Activated T-helper 17 cell treated with anti-CD3 and anti-CD28 coated beads, Interleukin-2, amount 50 U/mL, for 72 hours (primary cell): ENCODE measurements around the gene SQSTM1. TPM values are rescaled to one million over a fixed set of nuclear protein-coding genes. Genes with fewer than 3 reads are reported as not detected.

Experiments used
- ATAC-seq: fragments of 150-1000 bp; cut with Tn5 transposase; replicated peaks from 2 replicates; pipeline ENCODE4 v1.10.0; 2021; ENCODE audit warnings: mild to moderate bottlenecking, moderate library complexity
- H3K27ac Mint-ChIP-seq: one replicate; pipeline ENCODE4 v1.8.0; 2022; ENCODE audit warnings: mixed read lengths
- H3K27me3 Mint-ChIP-seq: one replicate; pipeline ENCODE4 v1.8.0; 2022; ENCODE audit warnings: mixed read lengths
- H3K36me3 Mint-ChIP-seq: one replicate; pipeline ENCODE4 v1.8.0; 2022; ENCODE audit warnings: low read depth, mild to moderate bottlenecking, mixed read lengths
- H3K4me1 Mint-ChIP-seq: one replicate; pipeline ENCODE4 v1.8.0; 2022; ENCODE audit warnings: mixed read lengths
- H3K4me3 Mint-ChIP-seq: one replicate; pipeline ENCODE4 v1.8.0; 2022; ENCODE audit warnings: mild to moderate bottlenecking, mixed read lengths
- H3K9me3 Mint-ChIP-seq: one replicate; pipeline ENCODE4 v1.8.0; 2022; ENCODE audit warnings: mixed read lengths
- total RNA-seq, 2 donors: library from RNA; stranded (reverse); gene quantifications; one replicate each; pipeline ENCODE4 v1.2.3, GENCODE V29; 2022

The SQSTM1 gene
- total RNA-seq, 2 donors from 2014 or later: 130 to 188 TPM

- Mint-ChIP-seq H3K4me3 (no peak overlapping the region), H3K9me3 (no peaks in the 10 kb centered on the region), H3K27ac (no peak overlapping the region), H3K4me1 (no peaks in the 10 kb centered on the region), H3K27me3 (no peaks in the 10 kb centered on the region), H3K36me3 (peaks cover 50% of the 10 kb centered on the region)
- no peak for ATAC-seq
Measured at GRCh38 chr5:179872055-179872827, 51.5 kb downstream of the SQSTM1 start.

- Mint-ChIP-seq H3K4me3 (no peak overlapping the region), H3K27ac (no peak overlapping the region), H3K9me3 (no peaks in the 10 kb centered on the region), H3K36me3 (peaks cover 53% of the 10 kb centered on the region), H3K4me1 (peaks cover 4% of the 10 kb centered on the region), H3K27me3 (no peaks in the 10 kb centered on the region)
- no peak for ATAC-seq
Measured at GRCh38 chr5:179872828-179873575, 52.3 kb downstream of the SQSTM1 start.

- Mint-ChIP-seq H3K4me3 (no peak overlapping the region), H3K4me1 (peaks cover 4% of the 10 kb centered on the region), H3K36me3 (peaks cover 50% of the 10 kb centered on the region), H3K27ac (peak overlapping the region; percentile 41), H3K9me3 (no peaks in the 10 kb centered on the region), H3K27me3 (no peaks in the 10 kb centered on the region)
- no peak for ATAC-seq
Measured at GRCh38 chr5:179873588-179874110, 52.9 kb downstream of the SQSTM1 start.

GRCh38 chr5:179874136-179874535 is 53.4 kb downstream of the SQSTM1 start:
- no peak for ATAC-seq
- Mint-ChIP-seq H3K27ac (peak overlapping the region; percentile 41), H3K4me3 (no peak overlapping the region)

GRCh38 chr5:179874536-179875292 is 54.0 kb downstream of the SQSTM1 start:
- Mint-ChIP-seq H3K9me3 (no peaks in the 10 kb centered on the region), H3K27ac (no peak overlapping the region), H3K4me3 (no peak overlapping the region), H3K36me3 (peaks cover 49% of the 10 kb centered on the region), H3K4me1 (peaks cover 4% of the 10 kb centered on the region), H3K27me3 (no peaks in the 10 kb centered on the region)
- ATAC-seq: no peak

More at GRCh38 chr5:179874136-179874535, 53.4 kb downstream of the SQSTM1 start:
- no peaks in the 10 kb centered on the region for H3K9me3 Mint-ChIP-seq
- peaks cover 4% of the 10 kb centered on the region for H3K4me1 Mint-ChIP-seq
- H3K36me3 Mint-ChIP-seq: peaks cover 49% of the 10 kb centered on the region
- no peaks in the 10 kb centered on the region for H3K27me3 Mint-ChIP-seq

- no peak for ATAC-seq
- no peaks in the 10 kb centered on the region for H3K9me3 Mint-ChIP-seq
- H3K4me1 Mint-ChIP-seq: peaks cover 4% of the 10 kb centered on the region
- H3K36me3 Mint-ChIP-seq: peaks cover 44% of the 10 kb centered on the region
- H3K27me3 Mint-ChIP-seq: no peaks in the 10 kb centered on the region
- H3K27ac Mint-ChIP-seq: no peak overlapping the region
- H3K4me3 Mint-ChIP-seq: no peak overlapping the region
Measured at GRCh38 chr5:179875741-179876609, 55.3 kb downstream of the SQSTM1 start.

- H3K27ac Mint-ChIP-seq: no peak overlapping the region
- H3K36me3 Mint-ChIP-seq: peaks cover 48% of the 10 kb centered on the region
- H3K9me3 Mint-ChIP-seq: no peaks in the 10 kb centered on the region
- H3K4me3 Mint-ChIP-seq: no peak overlapping the region
- H3K27me3 Mint-ChIP-seq: no peaks in the 10 kb centered on the region
- no peak for ATAC-seq
- H3K4me1 Mint-ChIP-seq: peaks cover 4% of the 10 kb centered on the region
Measured at GRCh38 chr5:179876610-179876952, 55.9 kb downstream of the SQSTM1 start.

GRCh38 chr5:179878222-179879002 is 57.7 kb downstream of the SQSTM1 start:
- Mint-ChIP-seq H3K4me3 (no peak overlapping the region), H3K27ac (no peak overlapping the region), H3K9me3 (peaks cover 2% of the 10 kb centered on the region), H3K4me1 (peaks cover 4% of the 10 kb centered on the region), H3K27me3 (no peaks in the 10 kb centered on the region), H3K36me3 (peaks cover 55% of the 10 kb centered on the region)
- ATAC-seq: no peak

GRCh38 chr5:179879003-179879689 is 58.4 kb downstream of the SQSTM1 start:
- Mint-ChIP-seq H3K4me3 (no peak overlapping the region), H3K9me3 (peaks cover 6% of the 10 kb centered on the region), H3K27ac (no peak overlapping the region), H3K27me3 (no peaks in the 10 kb centered on the region), H3K36me3 (peaks cover 57% of the 10 kb centered on the region), H3K4me1 (peaks cover 4% of the 10 kb centered on the region)
- ATAC-seq: no peak

GRCh38 chr5:179879690-179880010 is 58.9 kb downstream of the SQSTM1 start:
- H3K4me1 Mint-ChIP-seq: peaks cover 4% of the 10 kb centered on the region
- no peaks in the 10 kb centered on the region for H3K27me3 Mint-ChIP-seq
- peaks cover 60% of the 10 kb centered on the region for H3K36me3 Mint-ChIP-seq
- peaks cover 6% of the 10 kb centered on the region for H3K9me3 Mint-ChIP-seq
- H3K4me3 Mint-ChIP-seq: no peak overlapping the region
- H3K27ac Mint-ChIP-seq: no peak overlapping the region
- no peak for ATAC-seq

- H3K27ac Mint-ChIP-seq: no peak overlapping the region
- no peak for ATAC-seq
- H3K36me3 Mint-ChIP-seq: peaks cover 60% of the 10 kb centered on the region
- H3K9me3 Mint-ChIP-seq: peaks cover 6% of the 10 kb centered on the region
- H3K27me3 Mint-ChIP-seq: no peaks in the 10 kb centered on the region
- H3K4me3 Mint-ChIP-seq: no peak overlapping the region
- H3K4me1 Mint-ChIP-seq: peaks cover 4% of the 10 kb centered on the region
Measured at GRCh38 chr5:179880066-179880650, 59.5 kb downstream of the SQSTM1 start.

- peaks cover 4% of the 10 kb centered on the region for H3K4me1 Mint-ChIP-seq
- ATAC-seq: no peak
- H3K9me3 Mint-ChIP-seq: peaks cover 6% of the 10 kb centered on the region
- H3K4me3 Mint-ChIP-seq: no peak overlapping the region
- no peaks in the 10 kb centered on the region for H3K27me3 Mint-ChIP-seq
- peaks cover 60% of the 10 kb centered on the region for H3K36me3 Mint-ChIP-seq
- no peak overlapping the region for H3K27ac Mint-ChIP-seq
Measured at GRCh38 chr5:179880848-179881590, 60.3 kb downstream of the SQSTM1 start.
